ENCODE measurements around the gene SIRT4. TPM values are rescaled to one million over a fixed set of nuclear protein-coding genes. Genes with fewer than 3 reads are reported as not detected.

SIRT4 gene
- total RNA-seq, 1 experiment from 2014 or later = 2.1 TPM

DNA sequence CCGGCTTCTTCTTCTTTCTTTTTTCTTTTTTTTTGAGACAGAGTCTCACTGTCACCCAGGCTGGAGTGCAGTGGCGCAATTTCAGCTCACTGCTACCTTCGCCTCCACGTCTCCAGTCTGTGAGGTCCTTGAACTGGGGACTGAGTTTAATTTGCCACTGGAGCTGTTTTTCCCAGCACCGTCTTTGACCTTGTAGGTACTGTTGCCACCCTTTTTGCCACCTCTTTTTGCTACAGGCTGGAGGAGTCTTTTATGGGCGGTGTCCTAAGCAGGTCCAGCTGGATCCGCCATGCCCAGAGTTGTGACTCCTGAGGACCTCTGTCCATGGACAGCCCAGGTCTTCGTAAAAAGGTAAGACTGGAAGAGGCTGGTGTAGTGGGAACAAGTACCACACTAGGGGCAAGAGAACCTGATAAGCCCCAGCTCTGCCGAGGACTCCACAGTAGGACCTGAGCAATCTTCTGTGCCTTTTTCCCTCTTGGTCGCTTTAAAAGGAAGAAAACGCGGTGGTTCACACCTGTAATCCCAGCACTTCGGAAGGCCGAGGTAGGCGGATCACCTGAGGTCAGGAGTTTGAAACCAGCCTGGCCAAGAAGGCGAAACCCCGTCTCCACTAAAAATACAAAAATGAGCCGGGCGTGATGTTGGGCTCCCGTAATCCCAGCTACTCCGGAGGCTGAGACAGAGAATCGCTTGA is 11.4 kb upstream of the SIRT4 start:
- H3K27ac Mint-ChIP-seq (ENCODE audit: unreplicated experiment) = no peak overlapping the region
- peak; percentile 41 to 46 for DNase-seq
- intact Hi-C loops (cut with micrococcal nuclease; ENCODE audit: unreplicated experiment) = loop anchor here (1.0 kb wide), 2 partner anchors 7 to 62 kb away; no protein-coding TSS in a partner anchor
- Histone ChIP-seq H3K9me3 (no peaks in the 10 kb centered on the region), H3K36me3 (ENCODE audit: control insufficient read depth, insufficient read depth, low read length) (no peaks in the 10 kb centered on the region), H3K27me3 (replicated peaks; ENCODE audit: control insufficient read depth, insufficient read depth, low read length) (no peaks in the 10 kb centered on the region), H3K4me3 (ENCODE audit: low read depth, low read length) (no peak overlapping the region), H3K4me1 (peaks cover 18% of the 10 kb centered on the region)
- no TSS peak for BruUV-seq (replicated peaks)
- H3K36me3 Mint-ChIP-seq (ENCODE audit: insufficient read depth, unreplicated experiment) = peaks cover 10% of the 10 kb centered on the region
- ChIA-PET CTCF (interaction anchor here (0.7 to 2.9 kb wide), 8 partner anchors 12 to 82 kb away, joined by 3 to 30 read pairs (median 6); partner anchors contain the start of genes PXN and SIRT4), POLR2A (interaction anchor here (0.5 to 3.6 kb wide), 27 partner anchors 8 to 239 kb away, joined by 3 to 297 read pairs (median 6); partner anchors contain the start of genes PXN, RAB35, RPLP0 and SIRT4)
- H3K4me3 Mint-ChIP-seq (ENCODE audit: unreplicated experiment) = no peak overlapping the region
- peaks cover 18% of the 10 kb centered on the region for H3K4me1 Mint-ChIP-seq (ENCODE audit: low read depth, unreplicated experiment)
- H3K9me3 Mint-ChIP-seq (ENCODE audit: unreplicated experiment) = no peaks in the 10 kb centered on the region
- TF ChIP-seq, protein P1, sequence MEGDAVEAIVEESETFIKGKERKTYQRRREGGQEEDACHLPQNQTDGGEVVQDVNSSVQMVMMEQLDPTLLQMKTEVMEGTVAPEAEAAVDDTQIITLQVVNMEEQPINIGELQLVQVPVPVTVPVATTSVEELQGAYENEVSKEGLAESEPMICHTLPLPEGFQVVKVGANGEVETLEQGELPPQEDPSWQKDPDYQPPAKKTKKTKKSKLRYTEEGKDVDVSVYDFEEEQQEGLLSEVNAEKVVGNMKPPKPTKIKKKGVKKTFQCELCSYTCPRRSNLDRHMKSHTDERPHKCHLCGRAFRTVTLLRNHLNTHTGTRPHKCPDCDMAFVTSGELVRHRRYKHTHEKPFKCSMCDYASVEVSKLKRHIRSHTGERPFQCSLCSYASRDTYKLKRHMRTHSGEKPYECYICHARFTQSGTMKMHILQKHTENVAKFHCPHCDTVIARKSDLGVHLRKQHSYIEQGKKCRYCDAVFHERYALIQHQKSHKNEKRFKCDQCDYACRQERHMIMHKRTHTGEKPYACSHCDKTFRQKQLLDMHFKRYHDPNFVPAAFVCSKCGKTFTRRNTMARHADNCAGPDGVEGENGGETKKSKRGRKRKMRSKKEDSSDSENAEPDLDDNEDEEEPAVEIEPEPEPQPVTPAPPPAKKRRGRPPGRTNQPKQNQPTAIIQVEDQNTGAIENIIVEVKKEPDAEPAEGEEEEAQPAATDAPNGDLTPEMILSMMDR (IDR thresholded peaks at IDR 0.05; ENCODE audit: insufficient read depth in 1 of 2, low read depth in 1 of 2, low read length in 1 of 2, severe bottlenecking in 1 of 2, unreplicated experiment in 1 of 2) = no peak
- H3K27me3 Mint-ChIP-seq (ENCODE audit: insufficient read depth, unreplicated experiment) = no peaks in the 10 kb centered on the region

DNA sequence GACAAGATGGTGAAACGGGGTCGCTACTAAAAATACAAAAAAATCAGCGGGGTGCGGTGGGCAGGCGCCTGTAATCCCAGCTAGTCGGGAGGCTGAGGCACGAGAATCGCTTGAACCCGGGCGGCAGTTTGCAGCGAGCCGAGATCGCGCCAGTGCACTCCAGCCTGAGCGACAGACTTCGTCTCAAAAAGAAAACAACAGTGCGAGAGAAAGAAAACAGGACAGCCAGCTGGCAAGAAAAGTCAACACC is 9.8 kb upstream of the SIRT4 start:
- intact Hi-C loops (cut with micrococcal nuclease; ENCODE audit: unreplicated experiment) = no loop called here
- H3K27me3 Mint-ChIP-seq (ENCODE audit: insufficient read depth, unreplicated experiment) = no peaks in the 10 kb centered on the region
- H3K9me3 Mint-ChIP-seq (ENCODE audit: unreplicated experiment) = no peaks in the 10 kb centered on the region
- H3K4me1 Mint-ChIP-seq (ENCODE audit: low read depth, unreplicated experiment) = peaks cover 2% of the 10 kb centered on the region
- no peak overlapping the region for H3K27ac Mint-ChIP-seq (ENCODE audit: unreplicated experiment)
- Histone ChIP-seq H3K9me3 (no peaks in the 10 kb centered on the region), H3K4me1 (peaks cover 7% of the 10 kb centered on the region), H3K4me3 (ENCODE audit: low read depth, low read length) (peak overlapping the region; percentile 48), H3K36me3 (ENCODE audit: control insufficient read depth, insufficient read depth, low read length) (no peaks in the 10 kb centered on the region), H3K27me3 (replicated peaks; ENCODE audit: control insufficient read depth, insufficient read depth, low read length) (no peaks in the 10 kb centered on the region)
- H3K4me3 Mint-ChIP-seq (ENCODE audit: unreplicated experiment) = no peak overlapping the region
- ChIA-PET CTCF (interaction anchor here (1.5 to 2.9 kb wide), 5 partner anchors 10 to 64 kb away, joined by 3 to 30 read pairs (median 7); partner anchors contain the start of genes PXN and SIRT4), POLR2A (interaction anchor here (0.5 to 3.6 kb wide), 16 partner anchors 9 to 1325 kb away, joined by 3 to 297 read pairs (median 7); partner anchors contain the start of genes POP5, PXN, RAB35 and RPLP0)
- DNase-seq = no peak
- no peaks in the 10 kb centered on the region for H3K36me3 Mint-ChIP-seq (ENCODE audit: insufficient read depth, unreplicated experiment)
- BruUV-seq (replicated peaks) = TSS peak; percentile 98
- TF ChIP-seq, protein P1 (IDR thresholded peaks at IDR 0.05; ENCODE audit: insufficient read depth in 1 of 2, low read depth in 1 of 2, low read length in 1 of 2, severe bottlenecking in 1 of 2, unreplicated experiment in 1 of 2) = no peak

DNA sequence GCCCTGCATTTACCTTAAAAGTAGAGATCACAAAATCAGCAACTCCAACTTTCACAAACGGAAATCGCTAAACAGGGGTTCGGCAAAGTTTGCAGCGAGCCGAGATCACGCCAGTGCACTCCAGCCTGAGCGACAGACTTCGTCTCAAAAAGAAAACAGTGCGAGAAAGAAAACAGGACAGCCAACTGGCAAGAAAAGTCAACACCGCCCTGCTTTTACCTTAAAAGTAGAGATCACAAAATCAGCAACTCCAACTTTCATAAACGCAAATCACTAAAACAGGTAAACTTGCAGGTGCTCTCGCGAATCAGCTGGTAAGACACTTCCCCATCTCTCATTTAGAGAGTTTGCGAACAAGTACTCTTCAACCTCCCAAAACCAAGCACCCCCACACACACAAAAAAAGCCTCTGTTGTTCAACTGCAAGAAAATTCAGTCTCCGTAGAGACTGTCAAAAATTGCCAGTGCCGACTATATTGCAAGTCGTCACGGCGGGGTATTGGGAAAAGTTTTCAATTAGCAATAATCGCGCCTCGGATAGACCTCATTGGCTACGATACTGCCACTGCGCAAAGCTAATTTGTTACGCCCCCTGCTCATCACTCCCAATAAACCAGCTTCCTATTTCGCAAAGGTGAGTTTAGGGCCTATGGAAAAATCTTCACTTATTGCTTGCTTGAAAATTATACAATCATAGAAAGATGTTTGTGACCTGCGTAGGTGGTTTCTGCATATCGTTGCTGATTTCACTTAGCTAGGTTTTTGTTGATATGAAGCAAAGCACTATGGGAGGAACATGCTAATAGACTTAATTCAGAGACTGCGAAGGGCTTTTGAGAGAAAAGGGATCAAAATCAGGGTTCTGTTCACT is 9.2 kb upstream of the SIRT4 start, which contains the start of gene RNU4-1:
RNU4-1 (minus strand) TSS at position 577 of the 871 bp plus-strand sequence.
- Histone ChIP-seq H3K9me3 (no peaks in the 10 kb centered on the region), H3K27me3 (replicated peaks; ENCODE audit: control insufficient read depth, insufficient read depth, low read length) (no peaks in the 10 kb centered on the region), H3K4me3 (ENCODE audit: low read depth, low read length) (peak within 1 kb of the TSS; percentile 48), H3K4me1 (peaks cover 7% of the 10 kb centered on the region), H3K36me3 (ENCODE audit: control insufficient read depth, insufficient read depth, low read length) (no peaks in the 10 kb centered on the region)
- peak; percentile 89 to 93 for DNase-seq
- TF ChIP-seq, protein P1 (IDR thresholded peaks at IDR 0.05; ENCODE audit: insufficient read depth in 1 of 2, low read depth in 1 of 2, low read length in 1 of 2, severe bottlenecking in 1 of 2, unreplicated experiment in 1 of 2) = no peak
- Mint-ChIP-seq H3K36me3 (ENCODE audit: insufficient read depth, unreplicated experiment) (no peaks in the 10 kb centered on the region), H3K4me3 (ENCODE audit: unreplicated experiment) (peak within 1 kb of the TSS; percentile 14), H3K27me3 (ENCODE audit: insufficient read depth, unreplicated experiment) (no peaks in the 10 kb centered on the region), H3K4me1 (ENCODE audit: low read depth, unreplicated experiment) (no peaks in the 10 kb centered on the region), H3K9me3 (ENCODE audit: unreplicated experiment) (no peaks in the 10 kb centered on the region), H3K27ac (ENCODE audit: unreplicated experiment) (no peak within 1 kb of the TSS)
- no TSS peak for BruUV-seq (replicated peaks)
- intact Hi-C loops (cut with micrococcal nuclease; ENCODE audit: unreplicated experiment) = loop anchor here (1.0 kb wide), 1 partner anchor 9 kb away; the partner anchor contains the start of gene SIRT4
- POLR2A ChIA-PET = interaction anchor here (0.5 to 3.6 kb wide), 21 partner anchors 10 to 1324 kb away, joined by 3 to 297 read pairs (median 5); partner anchors contain the start of genes POP5, PXN, RAB35 and RPLP0
- CTCF ChIA-PET = interaction anchor here (0.6 to 2.9 kb wide), 6 partner anchors 9 to 144 kb away, joined by 6 to 30 read pairs (median 8); partner anchors contain the start of genes PXN and SIRT4

Data from Caco-2 (cell line).